ENCODE data around the gene CHD9NB. TPM values are rescaled to one million over a fixed set of nuclear protein-coding genes. Genes with fewer than 3 reads are reported as not detected.

CHD9NB gene
- total RNA-seq, 4 donors from 2014 or later: 3.0 to 3.1 TPM; not detected in 2

DNA sequence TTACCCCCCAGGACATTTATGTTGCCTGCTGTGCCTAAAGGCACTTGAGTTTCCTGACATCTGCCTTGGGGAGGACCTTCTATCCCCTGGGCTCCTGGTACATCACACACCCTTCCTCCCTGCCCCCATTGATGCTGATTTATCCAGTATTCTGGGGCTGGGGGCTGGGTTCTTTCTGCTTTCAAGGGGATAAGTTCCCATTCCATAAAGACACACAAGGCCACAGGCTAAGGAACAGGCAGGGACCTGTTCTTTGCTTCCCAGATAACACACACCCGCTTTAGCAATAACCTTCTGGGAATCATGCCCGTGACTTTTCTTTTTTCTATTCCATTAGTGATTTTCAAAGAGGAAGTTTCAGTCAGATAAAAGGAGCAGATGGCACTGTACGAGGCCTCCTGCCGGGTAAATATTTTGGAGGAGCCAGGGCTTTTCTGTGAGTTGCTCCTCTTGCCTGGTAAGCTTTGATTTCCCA lies 32.7 kb upstream of the CHD9NB start:
- no peaks in the 10 kb centered on the region for H3K27me3 ChIP-seq
- no peaks in the 10 kb centered on the region for H3K9me3 ChIP-seq
- intact Hi-C loops (cut with DNase I; ENCODE audit: low total_unique reads) (no loop called here), in situ Hi-C loops (cut with MboI; ENCODE audit: low pct_ligation_motif_present in 1 of 4, low pct_unique_long_range_greater_than_20kb in 1 of 4, low sequenced_read_pairs in 3 of 4) (no loop called here)
- TF ChIP-seq POLR2A (IDR thresholded peaks at IDR 0.05): no peak
- TF ChIP-seq, protein P1, sequence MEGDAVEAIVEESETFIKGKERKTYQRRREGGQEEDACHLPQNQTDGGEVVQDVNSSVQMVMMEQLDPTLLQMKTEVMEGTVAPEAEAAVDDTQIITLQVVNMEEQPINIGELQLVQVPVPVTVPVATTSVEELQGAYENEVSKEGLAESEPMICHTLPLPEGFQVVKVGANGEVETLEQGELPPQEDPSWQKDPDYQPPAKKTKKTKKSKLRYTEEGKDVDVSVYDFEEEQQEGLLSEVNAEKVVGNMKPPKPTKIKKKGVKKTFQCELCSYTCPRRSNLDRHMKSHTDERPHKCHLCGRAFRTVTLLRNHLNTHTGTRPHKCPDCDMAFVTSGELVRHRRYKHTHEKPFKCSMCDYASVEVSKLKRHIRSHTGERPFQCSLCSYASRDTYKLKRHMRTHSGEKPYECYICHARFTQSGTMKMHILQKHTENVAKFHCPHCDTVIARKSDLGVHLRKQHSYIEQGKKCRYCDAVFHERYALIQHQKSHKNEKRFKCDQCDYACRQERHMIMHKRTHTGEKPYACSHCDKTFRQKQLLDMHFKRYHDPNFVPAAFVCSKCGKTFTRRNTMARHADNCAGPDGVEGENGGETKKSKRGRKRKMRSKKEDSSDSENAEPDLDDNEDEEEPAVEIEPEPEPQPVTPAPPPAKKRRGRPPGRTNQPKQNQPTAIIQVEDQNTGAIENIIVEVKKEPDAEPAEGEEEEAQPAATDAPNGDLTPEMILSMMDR (IDR thresholded peaks at IDR 0.05): no peak
- TF ChIP-seq EP300 (IDR thresholded peaks at IDR 0.05; ENCODE audit: low read depth): no peak
- no peak for TF ChIP-seq POLR2AphosphoS5 (IDR thresholded peaks at IDR 0.05)
- peaks cover 23 to 46% (median 37%) of the 10 kb centered on the region in 4 donors for H3K4me1 ChIP-seq
- DNase-seq: no peak
- H3K36me3 ChIP-seq: no peaks in the 10 kb centered on the region
- peak overlapping the region; percentile 43 to 70 (median 57) for H3K27ac ChIP-seq
- 30 to 45% methylated on average over 2 to 4 of the region's 4 CpGs for WGBS, 2 donors (ENCODE audit: low coverage in 1 of 2)
- H3K4me3 ChIP-seq: no peak overlapping the region

GRCh38 chr16:53084746-53085334 lies 32.1 kb upstream of the CHD9NB start:
- intact Hi-C loops (cut with DNase I; ENCODE audit: low total_unique reads): no loop called here
- peak overlapping the region; percentile 43 to 70 (median 57) for H3K27ac ChIP-seq
- H3K4me3 ChIP-seq: no peak overlapping the region
- H3K27me3 ChIP-seq: no peaks in the 10 kb centered on the region
- H3K36me3 ChIP-seq: no peaks in the 10 kb centered on the region
- peaks cover 17 to 46% (median 37%) of the 10 kb centered on the region in 4 donors for H3K4me1 ChIP-seq
- no peaks in the 10 kb centered on the region for H3K9me3 ChIP-seq
- WGBS, 2 donors (ENCODE audit: low coverage in 1 of 2): 63 to 89% methylated on average over 2 to 8 of the region's 8 CpGs
- in situ Hi-C loops (cut with MboI; ENCODE audit: low pct_ligation_motif_present in 1 of 4, low pct_unique_long_range_greater_than_20kb in 1 of 4, low sequenced_read_pairs in 3 of 4): no loop called here
- TF ChIP-seq POLR2A (IDR thresholded peaks at IDR 0.05) (no peak), EP300 (IDR thresholded peaks at IDR 0.05; ENCODE audit: low read depth) (no peak), POLR2AphosphoS5 (IDR thresholded peaks at IDR 0.05) (no peak)
- TF ChIP-seq, protein P1 (IDR thresholded peaks at IDR 0.05): no peak
- DNase-seq: no peak

DNA sequence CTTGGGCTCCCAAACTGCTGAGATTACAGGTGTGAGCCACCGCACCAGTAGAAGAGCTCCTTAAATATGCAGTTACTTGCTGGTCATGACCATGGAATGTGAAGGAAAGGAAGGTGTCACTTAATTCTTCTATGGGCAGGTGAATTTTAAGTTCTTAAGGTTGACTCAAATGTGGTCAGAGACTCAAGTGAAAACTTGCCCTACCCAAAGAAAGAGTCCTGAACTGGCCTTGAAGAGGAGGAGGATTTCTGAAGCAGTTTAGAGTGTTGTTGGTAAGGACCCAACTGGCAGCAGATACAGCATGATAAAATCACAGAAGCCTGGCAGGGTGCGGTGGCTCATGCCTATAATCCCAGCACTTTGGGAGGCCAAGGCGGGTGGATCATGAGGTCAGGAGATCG lies 31.4 kb upstream of the CHD9NB start:
- no peaks in the 10 kb centered on the region for H3K36me3 ChIP-seq
- no peak for DNase-seq
- H3K4me3 ChIP-seq: no peak overlapping the region
- peaks cover 14 to 46% (median 32%) of the 10 kb centered on the region in 4 donors for H3K4me1 ChIP-seq
- H3K27ac ChIP-seq: peak overlapping the region in 1 of 4 donors; percentile 70
- H3K9me3 ChIP-seq: no peaks in the 10 kb centered on the region
- in situ Hi-C loops (cut with MboI; ENCODE audit: low pct_ligation_motif_present in 1 of 4, low pct_unique_long_range_greater_than_20kb in 1 of 4, low sequenced_read_pairs in 3 of 4): no loop called here
- intact Hi-C loops (cut with DNase I; ENCODE audit: low total_unique reads): no loop called here
- H3K27me3 ChIP-seq: no peaks in the 10 kb centered on the region
- TF ChIP-seq EP300 (IDR thresholded peaks at IDR 0.05; ENCODE audit: low read depth) (no peak), POLR2A (IDR thresholded peaks at IDR 0.05) (no peak), POLR2AphosphoS5 (IDR thresholded peaks at IDR 0.05) (no peak)
- TF ChIP-seq, protein P1 (IDR thresholded peaks at IDR 0.05): no peak
- WGBS, 2 donors (ENCODE audit: low coverage in 1 of 2): 94% methylated on average over 4 of the region's 4 CpGs; no CpG with 5 or more reads in 1 of the 2 donors

DNA sequence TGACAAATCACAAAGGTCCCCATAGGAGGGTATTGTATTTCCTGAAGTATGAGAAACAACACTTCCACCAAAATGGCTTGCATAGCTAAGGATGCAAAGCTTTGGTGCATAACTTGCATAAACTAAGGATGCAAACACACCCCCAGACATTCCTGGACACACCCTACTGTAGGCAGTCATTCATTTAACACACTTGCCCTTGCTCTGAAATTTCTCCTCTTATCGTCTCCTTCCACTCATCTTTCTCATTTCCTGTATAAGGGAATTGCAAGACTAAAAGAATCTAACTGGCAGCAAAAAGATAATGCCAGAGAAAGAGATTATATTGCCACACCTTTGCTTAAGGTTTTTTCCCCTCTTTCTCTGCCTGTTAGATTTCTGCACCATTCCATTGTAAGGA lies 30.4 kb upstream of the CHD9NB start:
- no peaks in the 10 kb centered on the region for H3K36me3 ChIP-seq
- DNase-seq: no peak
- H3K9me3 ChIP-seq: no peaks in the 10 kb centered on the region
- H3K27me3 ChIP-seq: no peaks in the 10 kb centered on the region
- intact Hi-C loops (cut with DNase I; ENCODE audit: low total_unique reads) (no loop called here), in situ Hi-C loops (cut with MboI; ENCODE audit: low pct_ligation_motif_present in 1 of 4, low pct_unique_long_range_greater_than_20kb in 1 of 4, low sequenced_read_pairs in 3 of 4) (no loop called here)
- no peak overlapping the region for H3K4me3 ChIP-seq
- H3K27ac ChIP-seq: no peak overlapping the region
- WGBS, 2 donors (ENCODE audit: low coverage in 1 of 2): 50 to 67% methylated on average over 1 of the region's 1 CpG
- peaks cover 11 to 41% (median 29%) of the 10 kb centered on the region in 4 donors for H3K4me1 ChIP-seq
- TF ChIP-seq, protein P1 (IDR thresholded peaks at IDR 0.05): no peak
- TF ChIP-seq POLR2AphosphoS5 (IDR thresholded peaks at IDR 0.05): no peak
- no peak for TF ChIP-seq POLR2A (IDR thresholded peaks at IDR 0.05)
- TF ChIP-seq EP300 (IDR thresholded peaks at IDR 0.05; ENCODE audit: low read depth): no peak

Data from transverse colon (tissue), 4 donors.